ENCODE results near the gene NAPA. TPM values are rescaled to one million over a fixed set of nuclear protein-coding genes. Genes with fewer than 3 reads are reported as not detected.

Gene NAPA
- polyA plus RNA-seq, 3 donors, result 152 to 174 (median 169) TPM

DNA sequence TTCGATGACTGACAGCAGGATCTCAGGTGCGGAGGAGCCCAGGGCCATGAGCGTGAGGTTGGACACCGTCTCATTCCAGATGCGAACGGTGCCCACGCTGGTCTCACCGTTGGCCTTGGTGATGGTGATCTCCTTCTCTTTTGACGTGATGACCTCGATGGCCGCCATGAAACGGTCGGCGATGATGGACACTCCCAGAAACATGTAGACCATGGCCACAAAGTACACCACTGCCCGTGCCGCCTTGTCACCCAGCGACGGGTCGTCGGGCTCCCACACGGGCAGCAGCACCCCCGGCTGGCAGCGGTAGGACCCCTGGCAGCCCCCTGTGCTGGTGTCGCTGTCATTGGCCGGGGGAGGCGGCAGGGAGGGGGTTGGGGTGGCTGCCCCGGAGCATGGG is 48.9 kb downstream of the NAPA start:
- no peak for DNase-seq

DNA sequence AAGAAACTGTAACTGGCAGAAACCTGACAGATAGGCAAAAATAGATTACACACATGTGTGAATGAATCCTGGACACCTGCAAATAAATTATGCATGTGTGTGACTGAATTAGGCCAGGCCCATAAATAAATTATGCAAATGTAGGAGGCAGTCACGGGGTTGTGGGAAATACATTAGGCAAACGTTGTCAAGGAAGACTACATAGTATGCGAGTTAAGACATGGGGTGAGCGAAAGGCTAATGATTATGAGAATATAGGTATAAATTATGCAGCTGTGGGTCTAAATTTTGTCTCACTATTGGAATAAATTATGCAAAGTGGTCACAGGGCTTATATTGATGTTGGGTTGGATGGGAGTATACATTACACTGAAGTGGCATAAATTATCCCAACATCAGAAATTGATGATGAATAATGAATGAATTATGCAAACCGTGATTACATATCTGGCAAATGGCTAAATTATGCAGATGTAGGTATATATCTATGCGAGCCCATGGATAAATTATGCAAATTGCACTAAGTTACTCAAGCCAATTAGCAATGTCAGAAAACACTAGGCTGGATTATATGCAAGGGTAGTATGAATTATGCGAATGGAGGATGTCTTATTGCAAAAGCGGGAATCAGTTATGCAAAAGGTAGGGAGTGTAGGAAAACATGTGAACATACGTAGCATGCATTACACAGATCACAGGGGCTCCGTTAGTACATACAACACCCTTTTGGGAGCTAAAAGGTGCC is 50.0 kb downstream of the NAPA start:
- no peak for DNase-seq

GRCh38 chr19:47461876-47462275 is 53.0 kb downstream of the NAPA start:
- DNase-seq, result no peak

DNA sequence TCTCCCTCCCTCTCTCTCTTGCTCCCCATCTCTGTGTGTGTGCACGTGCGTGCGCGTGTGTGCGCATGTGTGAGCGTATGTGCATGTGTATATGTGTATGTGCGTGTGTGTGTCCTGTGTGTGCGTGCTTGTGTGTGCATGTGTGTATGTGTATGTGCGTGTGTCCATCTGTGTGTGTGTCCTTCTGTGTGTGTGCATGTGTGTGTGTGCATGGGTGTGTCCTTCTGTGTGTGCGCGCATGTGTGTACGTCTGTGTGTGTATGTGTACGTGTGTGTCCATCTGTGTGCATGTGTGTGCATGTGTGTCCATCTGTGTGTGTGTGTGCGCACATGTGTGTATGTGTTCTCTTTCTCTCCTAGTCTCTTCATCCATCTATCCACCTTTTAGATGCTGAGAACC is 55.4 kb downstream of the NAPA start:
- no peak for DNase-seq

DNA sequence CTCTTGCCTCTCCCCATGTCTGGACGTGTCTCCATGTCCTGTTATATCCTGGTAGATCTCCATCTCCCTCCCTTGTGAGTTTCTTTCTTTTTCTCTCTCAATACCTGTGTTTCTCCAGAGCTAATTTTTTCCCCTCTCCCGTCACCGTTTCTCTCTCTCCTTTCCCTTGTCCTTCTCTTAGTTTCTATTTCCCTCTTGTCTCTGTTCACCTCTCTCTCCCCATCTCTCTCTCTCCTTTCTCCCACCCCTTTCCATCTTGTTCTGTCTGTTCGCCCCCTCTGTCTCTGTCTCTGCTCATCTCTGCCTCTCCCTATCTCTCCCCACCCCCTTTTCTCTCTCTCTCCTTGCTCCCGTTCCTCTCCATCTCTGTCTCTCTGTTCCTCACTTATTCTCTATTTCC is 56.2 kb downstream of the NAPA start:
- no peak for DNase-seq

DNA sequence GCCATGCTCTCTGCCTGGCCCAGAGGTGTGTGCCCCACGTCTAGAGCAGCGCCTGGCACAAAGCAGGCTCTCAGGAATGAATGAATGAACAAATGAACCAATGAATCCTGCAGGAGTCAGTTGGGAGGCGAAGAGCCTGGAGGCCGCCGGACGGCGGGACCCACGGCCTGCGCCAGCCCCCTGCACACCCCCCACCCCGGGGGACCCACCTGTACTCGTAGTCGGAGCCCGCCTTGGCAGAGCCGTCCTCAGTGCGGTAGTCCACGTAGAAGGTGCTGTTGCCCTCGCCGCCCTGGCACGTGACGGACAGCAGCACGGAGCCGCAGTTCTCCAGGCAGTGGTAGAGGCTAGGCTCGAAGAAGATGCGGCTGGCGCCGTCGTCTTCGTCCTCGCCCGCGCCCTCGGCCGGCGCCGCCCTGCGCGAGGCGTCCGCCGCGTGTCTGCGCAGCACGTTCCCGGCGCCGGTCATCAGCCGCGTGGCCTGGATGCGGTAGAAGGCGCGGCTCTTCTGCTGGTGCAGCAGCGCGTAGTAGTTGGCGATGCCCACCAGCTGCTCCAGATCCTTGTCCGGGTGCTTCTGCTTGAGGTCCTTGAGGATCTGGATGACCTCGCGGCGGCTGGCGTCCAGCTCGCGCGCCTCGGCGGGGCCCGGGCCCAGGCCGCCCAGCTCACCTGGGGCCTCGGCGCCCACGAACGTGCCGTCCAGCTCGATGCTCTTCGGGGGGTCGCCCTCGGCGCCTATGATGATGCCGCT is 58.0 kb downstream of the NAPA start:
- DNase-seq, result no peak

DNA sequence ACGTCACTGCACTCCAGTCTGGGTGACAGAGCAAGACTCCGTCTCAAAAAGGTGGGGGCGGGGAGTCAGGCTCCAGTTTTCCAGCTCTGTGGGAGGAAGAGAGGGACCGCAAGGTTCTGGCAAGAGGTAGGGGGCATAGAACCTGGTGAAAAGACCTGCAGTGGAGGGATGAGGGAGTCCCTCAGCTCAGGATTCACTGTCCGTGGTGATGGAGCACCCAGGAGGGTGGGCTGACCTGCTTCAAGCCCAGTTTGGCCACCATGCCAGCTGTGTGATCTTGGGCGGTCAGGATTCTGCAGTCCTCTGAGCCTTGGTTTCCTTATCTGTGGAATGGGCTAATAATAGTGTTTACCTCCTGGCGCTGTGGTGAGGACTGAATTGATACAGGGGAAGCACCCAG is 64.4 kb downstream of the NAPA start:
- no peak for DNase-seq

DNA sequence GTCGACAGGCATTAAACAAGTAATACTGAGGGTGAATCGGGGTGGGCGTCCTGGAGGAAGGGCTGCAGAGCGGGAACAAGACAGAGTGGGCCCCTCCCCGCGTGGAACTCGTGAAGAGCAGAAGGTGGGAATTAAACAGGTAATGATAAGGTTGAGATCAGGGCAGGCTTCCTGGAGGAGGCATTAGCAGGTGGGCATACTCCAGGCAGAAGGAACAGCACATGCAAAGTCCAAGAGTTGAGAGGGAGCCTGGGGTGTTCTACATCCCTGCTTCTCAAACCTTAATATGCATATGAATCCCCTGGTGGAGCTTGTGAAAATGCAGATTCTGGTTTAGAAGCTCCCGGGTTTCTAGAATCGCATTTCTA is 66.5 kb downstream of the NAPA start:
- no peak for DNase-seq

GRCh38 chr19:47447470-47448359 is 67.1 kb downstream of the NAPA start:
- DNase-seq, result no peak

DNA sequence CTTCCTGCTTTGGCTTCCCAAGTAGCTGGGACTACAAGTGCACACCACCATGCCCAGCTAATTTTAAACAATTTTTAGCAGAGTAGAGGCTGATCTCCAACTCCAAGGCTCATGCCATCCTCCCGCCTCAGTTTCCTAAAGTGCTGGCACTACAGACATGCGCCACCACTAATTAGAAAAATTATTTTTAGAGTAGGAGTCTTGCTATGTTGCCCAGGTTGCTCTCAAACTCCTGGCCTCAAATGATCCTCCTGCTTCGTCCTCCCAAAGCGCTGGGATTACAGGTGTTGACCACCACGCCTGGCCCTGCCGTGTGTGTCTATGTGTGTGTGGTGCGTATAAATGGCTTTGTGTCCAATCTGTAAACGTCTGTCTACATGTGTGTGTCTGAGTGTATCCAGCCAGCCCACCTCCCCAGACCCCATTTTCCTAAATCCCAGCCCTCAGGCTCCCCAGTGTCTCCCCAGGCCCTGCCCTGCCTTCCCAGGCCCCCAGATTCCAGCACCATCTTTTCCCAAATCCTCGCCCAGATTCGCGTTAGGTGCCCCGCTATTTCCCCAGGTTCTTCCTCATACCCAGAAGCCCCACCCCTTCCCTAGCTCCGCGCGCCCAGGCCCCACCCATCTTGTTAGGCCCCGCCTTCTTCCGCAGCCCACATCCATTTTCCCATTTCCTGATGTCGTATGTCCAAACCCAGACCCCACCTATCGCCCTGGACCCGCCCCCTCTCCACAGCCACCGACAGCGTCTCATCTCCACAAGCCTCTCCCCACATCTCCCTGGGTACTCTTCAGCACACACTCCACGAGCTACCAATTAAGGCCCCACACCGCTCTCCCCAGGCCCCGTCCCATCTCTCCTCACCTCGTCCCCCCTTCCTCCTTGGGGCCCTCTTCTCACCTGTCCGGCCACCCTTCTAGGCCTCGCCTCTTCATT is 68.1 kb downstream of the NAPA start:
- no peak for DNase-seq

GRCh38 chr19:47445937-47446402 is 68.9 kb downstream of the NAPA start:
- DNase-seq, result peak; percentile 71

- DNase-seq, result no peak
These were observed 69.3 kb downstream of the NAPA start for GRCh38 chr19:47445527-47445926.

DNA sequence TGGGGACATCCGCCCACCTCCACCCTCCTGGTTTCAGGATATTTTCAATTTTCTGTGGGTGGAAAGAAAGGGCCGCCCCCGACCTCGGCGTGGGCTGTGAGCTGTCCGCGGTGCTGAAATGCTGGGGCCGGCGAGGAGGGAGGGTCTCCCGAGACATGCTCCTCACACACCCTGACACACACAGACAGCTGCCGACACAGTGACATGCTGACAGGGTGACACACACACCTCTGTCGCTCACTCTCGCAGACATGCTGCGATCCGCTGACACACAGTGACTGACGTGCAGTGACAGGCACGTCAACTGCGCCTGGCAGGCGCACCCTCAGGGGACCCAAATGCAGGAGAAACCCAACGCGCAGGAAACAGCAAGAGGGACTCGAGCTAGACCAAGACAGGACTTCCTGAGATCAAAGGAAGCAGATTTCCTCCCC is 70.5 kb downstream of the NAPA start:
- DNase-seq, result no peak

DNA sequence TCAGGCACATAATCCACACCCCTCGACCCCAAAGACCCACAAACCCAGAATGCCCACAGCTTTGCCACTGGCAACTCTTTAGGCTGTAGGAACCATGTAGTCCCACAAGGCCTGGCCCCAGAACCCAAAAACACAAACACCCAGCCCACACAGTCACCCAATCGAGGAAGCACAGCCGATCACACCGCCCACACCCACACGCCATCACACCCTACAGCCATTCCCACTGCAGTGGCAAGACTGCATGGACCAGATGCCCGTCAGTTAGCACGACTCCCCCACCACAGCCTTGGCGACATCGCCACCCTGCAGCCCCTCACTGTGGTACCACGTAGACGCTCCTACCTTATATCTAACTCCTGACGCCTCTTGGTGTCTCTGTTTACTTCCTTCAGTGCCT is 71.5 kb downstream of the NAPA start:
- DNase-seq, result no peak

GRCh38 chr19:47438793-47439220 is 76.1 kb downstream of the NAPA start:
- no peak for DNase-seq

Other genes starting within 250 kb of the NAPA start
- gene INAFM1, start 240.2 kb downstream of the NAPA start, polyA plus RNA-seq (ENCODE audit: insufficient read length in 3 of 3), result 10 to 100 TPM in 2 of 3 donors, 1 to 10 TPM in 1; 8.4 to 12.4 (median 11.1) TPM
- 1 to 10 TPM; 2.9 to 7.4 (median 7.1) TPM for gene C5AR1, start 205.2 kb downstream of the NAPA start, polyA plus RNA-seq (ENCODE audit: insufficient read length in 3 of 3)
- under 1 TPM; 0.28 to 0.47 (median 0.35) TPM for gene C5AR2, start 182.9 kb downstream of the NAPA start, polyA plus RNA-seq (ENCODE audit: insufficient read length in 3 of 3)
- 10 to 100 TPM; 18.3 to 20.4 (median 18.4) TPM for gene DHX34, start 165.7 kb downstream of the NAPA start, polyA plus RNA-seq (ENCODE audit: insufficient read length in 3 of 3)
- 10 to 100 TPM; 16.6 to 24.1 (median 17.7) TPM for gene MEIS3, start 95.5 kb downstream of the NAPA start, polyA plus RNA-seq (ENCODE audit: insufficient read length in 3 of 3)
- under 1 TPM in 2 of 3 donors, not detected in 1; 0.21 to 0.28 TPM for gene SLC8A2, start 43.2 kb downstream of the NAPA start, polyA plus RNA-seq (ENCODE audit: insufficient read length in 3 of 3)
- 10 to 100 TPM; 13.8 to 15.9 (median 14.6) TPM for gene KPTN, start 30.8 kb downstream of the NAPA start, polyA plus RNA-seq (ENCODE audit: insufficient read length in 3 of 3)
- gene ZNF541, start 58.1 kb upstream of the NAPA start, polyA plus RNA-seq (ENCODE audit: insufficient read length in 3 of 3), result under 1 TPM; 0.20 to 0.40 (median 0.40) TPM
- gene BICRA, start 94.1 kb upstream of the NAPA start, polyA plus RNA-seq (ENCODE audit: insufficient read length in 3 of 3), result 10 to 100 TPM; 14.1 to 19.7 (median 17.1) TPM
- gene EHD2, start 198.4 kb upstream of the NAPA start, polyA plus RNA-seq (ENCODE audit: insufficient read length in 3 of 3), result 10 to 100 TPM; 26.1 to 42.0 (median 34.8) TPM
- gene NOP53, start 230.5 kb upstream of the NAPA start, polyA plus RNA-seq (ENCODE audit: insufficient read length in 3 of 3), result 100 to 1,000 TPM; 370 to 415 (median 376) TPM